HepG2 (cell line): Measurements from ENCODE around the gene LIPC.

ENCODE experiments used
- ARID2 ChIP-seq: sonication (generic); formaldehyde crosslinking; IDR thresholded peaks from 2 replicates; pipeline ENCODE4 v1.8.1; 2022; ENCODE audit warnings: mild to moderate bottlenecking, missing genetic modification reagents, borderline replicate concordance
- ARID3A ChIP-seq: IDR thresholded peaks from 2 replicates; pipeline ENCODE4 v1.6.1; 2012; ENCODE audit warnings: low read depth, low read length, improper control_type of control experiment
- JUN ChIP-seq: sonication (generic); formaldehyde crosslinking; IDR thresholded peaks from 2 replicates; pipeline ENCODE4 v1.4.0; 2020; ENCODE audit warnings: mild to moderate bottlenecking, missing genetic modification reagents
- NR2F2 ChIP-seq: IDR thresholded peaks from 2 replicates; pipeline ENCODE4 v1.6.1; 2012; ENCODE audit warnings: low read depth, inconsistent platforms, borderline replicate concordance
- PAWR ChIP-seq: sonication (generic); formaldehyde crosslinking; IDR thresholded peaks from 2 replicates; pipeline ENCODE4 v1.4.0; 2020; ENCODE audit warnings: missing genetic modification reagents, mild to moderate bottlenecking, borderline replicate concordance
- ZBTB8A ChIP-seq: sonication (generic); formaldehyde crosslinking; IDR thresholded peaks from 2 replicates; pipeline ENCODE4 v1.4.0; 2020; ENCODE audit warnings: mild to moderate bottlenecking, low read depth, missing genetic modification reagents, borderline replicate concordance
- ZNF24 ChIP-seq: fragments of 450-650 bp; IDR thresholded peaks from 2 replicates; pipeline ENCODE4 v1.6.1; 2017; ENCODE audit warnings: antibody characterized with exemption, mild to moderate bottlenecking

GRCh38 chr15:58420579-58421043, 11.2 kb upstream of the LIPC start:
- TF ChIP-seq ARID2 (CRISPR knock-in tag): no peak
- TF ChIP-seq ZBTB8A (CRISPR knock-in tag): no peak
- TF ChIP-seq ZNF24: no peak
- no peak for TF ChIP-seq NR2F2
- no peak for TF ChIP-seq JUN
- no peak for TF ChIP-seq PAWR
- TF ChIP-seq ARID3A: no peak
